H7 (cell line): ENCODE measurements around the gene KRT36. TPM values are rescaled to one million over a fixed set of nuclear protein-coding genes. Genes with fewer than 3 reads are reported as not detected.
A peak's percentile ranks its signal among the peaks of the same experiment; 100 is the strongest.

Source experiments
- DNase-seq: peaks from one replicate; pipeline ENCODE4 v3.0.0; 2012
- H3K27me3 ChIP-seq: 2 replicates; pipeline ENCODE4 v1.6.0; 2011; ENCODE audit warnings: mild to moderate bottlenecking, low read length; ENCODE audit not compliant: control insufficient read depth, insufficient read depth
- H3K36me3 ChIP-seq: replicated peaks from 2 replicates; pipeline ENCODE4 v1.5.1; 2011; ENCODE audit warnings: low read length; ENCODE audit not compliant: control insufficient read depth, insufficient read depth
- H3K4me3 ChIP-seq: 2 replicates; pipeline ENCODE4 v1.5.1; 2011; ENCODE audit warnings: low read depth, mild to moderate bottlenecking, control low read depth, low read length, moderate library complexity; ENCODE audit not compliant: insufficient read depth
- total RNA-seq: library from RNA; depleted of rRNA; stranded (reverse); fragments of >200 nt; shearing (Covaris generic); gene quantifications from 2 replicates; pipeline ENCODE4 v1.2.3, GENCODE V29; 2014

The KRT36 gene
- total RNA-seq, 1 experiment from 2014 or later = not detected

- no peak for DNase-seq
- Histone ChIP-seq H3K27me3 (peaks cover 14% of the 10 kb centered on the region; the same call in 1 of the 2 replicates), H3K4me3 (no peak overlapping the region), H3K36me3 (peaks cover 5% of the 10 kb centered on the region)
These were observed 39.2 kb upstream of the KRT36 start for GRCh38 chr17:41528959-41529353.

GRCh38 chr17:41527063-41528023 lies 37.6 kb upstream of the KRT36 start:
- peak; percentile 88 for DNase-seq
- Histone ChIP-seq H3K27me3 (peaks cover 14% of the 10 kb centered on the region; the same call in 1 of the 2 replicates), H3K36me3 (peaks cover 5% of the 10 kb centered on the region), H3K4me3 (peak overlapping the region; percentile 79)

DNA sequence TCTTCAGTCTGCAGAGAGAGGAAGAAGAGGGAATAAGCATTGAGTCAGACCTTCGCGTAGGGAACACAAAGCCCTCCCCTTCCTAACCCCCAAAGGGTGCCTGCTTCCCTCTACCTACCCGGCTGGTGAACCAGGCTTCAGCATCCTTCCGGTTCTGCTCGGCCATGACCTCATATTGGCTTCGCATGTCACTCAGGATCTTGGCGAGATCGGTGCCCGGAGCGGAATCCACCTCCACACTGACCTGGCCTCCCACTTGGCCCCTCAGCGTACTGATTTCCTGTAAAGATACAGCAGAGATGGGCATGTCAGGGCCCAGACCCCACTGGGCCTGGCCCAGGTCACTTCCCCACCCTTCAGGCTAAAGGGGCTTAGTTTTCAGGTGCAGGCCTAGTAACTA lies 34.6 kb upstream of the KRT36 start:
- Histone ChIP-seq H3K27me3 (peaks cover 12% of the 10 kb centered on the region; the same call in 1 of the 2 replicates), H3K36me3 (peaks cover 5% of the 10 kb centered on the region), H3K4me3 (no peak overlapping the region)
- DNase-seq = no peak

- Histone ChIP-seq H3K4me3 (no peak overlapping the region), H3K36me3 (peaks cover 5% of the 10 kb centered on the region), H3K27me3 (peaks cover 12% of the 10 kb centered on the region; the same call in 1 of the 2 replicates)
- no peak for DNase-seq
These were observed 34.1 kb upstream of the KRT36 start for GRCh38 chr17:41523787-41524186.

GRCh38 chr17:41523225-41523593 lies 33.5 kb upstream of the KRT36 start:
- peaks cover 5% of the 10 kb centered on the region for H3K36me3 ChIP-seq
- peaks cover 12% of the 10 kb centered on the region; the same call in 1 of the 2 replicates for H3K27me3 ChIP-seq
- no peak for DNase-seq
- H3K4me3 ChIP-seq = no peak overlapping the region

DNA sequence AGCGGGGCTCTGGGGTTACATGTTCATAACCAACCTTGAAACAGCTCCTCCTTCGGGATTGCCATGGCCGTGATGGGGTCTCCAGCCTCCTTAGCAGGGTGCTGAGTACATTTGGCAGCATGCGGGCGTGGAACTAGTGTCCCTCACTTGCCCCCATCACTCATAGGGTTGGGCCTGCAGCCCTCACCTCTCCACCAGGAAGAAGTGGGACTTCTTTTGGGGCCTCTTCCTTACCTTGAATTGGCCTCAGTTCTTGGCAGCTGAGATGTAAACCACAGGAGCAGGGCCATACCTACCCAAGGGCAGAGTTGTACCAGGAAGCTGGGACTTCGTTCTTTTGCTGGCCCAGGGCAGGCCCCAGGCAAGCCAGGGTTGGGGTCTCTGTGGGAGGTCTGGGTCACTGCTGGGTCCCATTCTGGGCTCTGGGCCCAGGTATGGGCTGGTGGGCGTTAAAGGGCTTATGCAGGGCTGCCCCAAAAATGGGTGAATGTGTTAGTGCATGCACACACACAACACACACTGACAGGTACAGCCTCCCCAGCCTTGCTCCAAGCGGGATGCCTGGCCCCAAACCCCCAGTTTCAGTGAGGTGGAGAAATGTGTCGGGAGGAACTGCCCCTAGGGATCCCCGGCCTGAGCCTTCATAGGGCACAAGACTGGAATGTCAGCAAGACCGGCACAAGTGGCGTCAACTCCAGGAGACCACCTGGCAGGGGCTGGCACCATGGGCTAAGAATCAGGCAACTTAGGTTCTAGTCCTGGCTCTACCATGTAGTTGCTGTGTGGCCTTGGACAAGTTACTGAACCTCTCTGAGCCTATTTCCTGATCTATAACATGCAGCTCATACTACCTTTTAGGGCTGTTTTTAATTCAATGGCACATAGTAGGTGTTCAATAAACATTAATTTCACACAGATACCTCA lies 32.9 kb upstream of the KRT36 start:
- peaks cover 7% of the 10 kb centered on the region; the same call in 1 of the 2 replicates for H3K27me3 ChIP-seq
- DNase-seq = peak; percentile 69
- no peak overlapping the region for H3K4me3 ChIP-seq
- H3K36me3 ChIP-seq = peaks cover 5% of the 10 kb centered on the region

DNA sequence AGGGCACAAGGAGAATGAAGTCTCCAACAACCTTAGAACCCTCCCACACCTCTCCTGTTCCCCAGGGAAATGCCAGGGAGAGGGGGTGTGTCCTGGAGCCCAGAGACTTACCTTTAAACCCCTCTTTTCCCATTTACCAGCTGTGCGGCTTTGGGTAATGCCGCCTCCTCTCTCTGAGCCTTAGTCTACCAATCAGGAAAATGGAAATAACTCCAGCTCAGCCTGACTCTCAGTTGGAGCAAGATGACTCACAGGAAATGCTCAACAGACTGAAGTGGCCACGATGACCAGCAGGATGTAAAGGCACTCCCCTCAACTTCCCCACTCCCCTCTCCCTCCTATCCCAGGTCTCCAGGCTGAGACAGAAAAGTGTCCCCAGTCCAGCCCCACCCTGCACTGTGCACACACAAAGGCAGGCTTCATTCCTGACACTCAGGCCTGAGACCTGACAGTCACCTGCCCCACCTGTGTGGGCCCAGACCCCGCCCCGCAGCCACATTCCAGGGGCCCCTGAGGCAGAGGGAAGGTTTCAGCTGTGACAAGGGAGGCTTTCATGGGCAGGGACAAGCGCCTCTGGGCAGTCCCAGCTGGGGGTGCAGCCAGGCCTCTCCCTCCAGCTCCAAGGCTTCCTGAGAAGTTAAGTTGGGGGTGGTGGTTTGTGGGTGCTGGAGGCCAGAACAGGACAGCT lies 32.0 kb upstream of the KRT36 start:
- peak; percentile 83 for DNase-seq

DNA sequence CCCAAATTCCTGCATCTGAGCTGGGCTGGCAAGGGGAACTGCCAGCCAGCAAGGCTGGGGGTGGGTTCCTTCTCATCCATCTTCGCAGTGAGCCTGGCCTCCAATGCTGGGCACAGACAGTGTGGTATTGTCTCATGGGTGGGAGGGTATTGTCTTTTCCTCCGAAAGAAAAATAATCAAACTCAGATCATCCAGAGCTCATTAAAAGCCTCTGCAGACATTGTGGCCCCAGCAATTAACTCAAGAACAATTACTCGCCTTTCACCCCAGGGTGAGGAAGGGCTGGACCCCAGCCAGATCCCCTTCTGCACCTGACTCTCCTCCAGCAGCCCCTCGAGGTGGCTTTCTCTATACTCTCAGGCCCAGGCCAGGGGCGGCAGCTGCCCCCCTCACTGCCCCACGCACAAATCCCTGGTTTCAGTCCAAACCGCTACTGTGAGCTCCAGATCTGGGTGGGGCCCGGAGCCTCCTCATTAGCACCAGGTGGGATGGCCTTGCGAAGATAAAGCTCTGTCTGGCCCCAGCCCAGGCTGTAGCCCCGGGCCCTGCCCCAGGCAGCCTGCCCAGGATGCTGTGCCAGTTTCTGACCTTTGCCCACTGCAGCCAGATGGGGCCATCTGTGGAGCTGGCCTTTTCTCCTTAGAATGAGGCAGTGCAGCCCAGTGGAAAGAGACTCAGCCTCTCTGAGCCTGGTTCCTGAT lies 31.3 kb upstream of the KRT36 start:
- DNase-seq = peak; percentile 62
- Histone ChIP-seq H3K27me3 (no peaks in the 10 kb centered on the region), H3K36me3 (peaks cover 5% of the 10 kb centered on the region), H3K4me3 (no peak overlapping the region)

More for the DNA sequence above, 32.0 kb upstream of the KRT36 start:
- H3K36me3 ChIP-seq = peaks cover 5% of the 10 kb centered on the region
- H3K27me3 ChIP-seq = no peaks in the 10 kb centered on the region; the same call in 1 of the 2 replicates
- no peak overlapping the region for H3K4me3 ChIP-seq

DNA sequence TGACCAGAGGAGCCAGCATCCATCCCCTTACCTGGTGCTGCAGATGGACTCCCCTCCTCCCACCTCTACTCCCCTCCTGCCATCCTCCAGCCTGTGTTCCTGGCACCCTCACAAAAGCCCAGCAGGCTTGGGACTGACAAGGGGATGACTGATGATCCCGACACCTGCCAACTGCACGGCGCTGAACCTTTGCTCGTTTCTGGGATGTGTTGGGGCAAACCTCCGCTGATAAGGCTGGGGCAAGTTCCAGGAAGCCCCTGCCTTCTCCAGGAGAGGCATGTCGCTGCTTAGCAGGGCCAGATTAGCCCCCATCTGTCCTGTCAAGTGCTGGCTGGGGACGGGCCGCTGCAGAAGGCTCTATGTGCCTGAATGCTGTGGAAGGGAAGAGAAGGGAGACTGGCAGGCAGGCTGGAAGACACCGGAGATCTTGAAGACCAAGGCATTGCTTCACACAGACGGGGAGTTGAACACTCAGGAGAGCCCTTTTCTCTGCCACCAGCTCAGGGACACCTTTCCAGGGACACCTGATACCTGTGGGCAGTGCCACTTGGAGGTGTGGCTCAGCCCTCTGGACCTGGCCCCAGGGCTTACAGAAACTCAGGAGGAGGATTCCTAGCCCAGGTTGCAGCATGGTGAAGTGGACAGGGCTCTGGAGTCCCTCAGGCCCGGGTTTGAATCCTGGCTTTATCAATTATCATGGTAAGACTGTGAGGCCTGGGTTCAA lies 30.0 kb upstream of the KRT36 start:
- Histone ChIP-seq H3K27me3 (no peaks in the 10 kb centered on the region), H3K4me3 (no peak overlapping the region), H3K36me3 (peaks cover 3% of the 10 kb centered on the region)
- no peak for DNase-seq

DNA sequence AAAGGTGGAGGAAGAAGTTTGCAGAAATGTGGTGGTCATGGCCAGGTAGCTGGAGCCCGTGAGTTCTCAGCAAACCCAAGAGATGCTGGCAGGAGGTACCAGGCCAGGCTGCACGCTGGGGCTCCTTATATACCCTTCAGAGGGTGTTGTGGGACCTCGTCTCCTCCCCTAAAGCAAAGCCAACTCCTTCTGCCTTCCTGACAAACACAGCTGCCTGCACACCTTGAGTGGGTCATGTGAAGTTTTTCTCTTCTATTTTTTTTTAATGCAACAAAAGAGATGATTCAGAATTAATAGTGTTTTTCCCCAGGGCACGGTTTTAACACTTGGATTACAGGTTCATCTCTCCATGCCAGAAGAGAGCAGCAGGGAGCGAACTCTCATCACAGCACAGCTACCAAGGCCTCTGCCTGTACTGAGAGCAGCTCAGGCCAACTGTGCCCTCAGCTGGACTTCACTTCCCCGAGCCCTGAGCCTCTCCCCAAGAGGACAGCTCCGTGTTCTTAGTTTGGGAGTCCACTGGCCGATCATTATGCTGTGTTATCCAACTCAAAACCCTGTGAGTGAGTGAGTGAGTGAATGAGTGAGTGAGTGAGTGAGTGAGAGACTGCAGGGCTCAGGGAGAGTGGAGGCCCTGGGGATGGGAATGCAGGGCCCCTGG lies 29.2 kb upstream of the KRT36 start, which contains the start of gene KRT15:
KRT15 (minus strand) TSS at position 102 of the 661 bp plus-strand sequence; CDS start at position 39, 63 bp downstream.
- no peak for DNase-seq
- no peaks in the 10 kb centered on the region for H3K27me3 ChIP-seq
- H3K36me3 ChIP-seq = no peaks in the 10 kb centered on the region; the same call in 1 of the 2 replicates
- H3K4me3 ChIP-seq = no peak within 1 kb of the TSS

DNA sequence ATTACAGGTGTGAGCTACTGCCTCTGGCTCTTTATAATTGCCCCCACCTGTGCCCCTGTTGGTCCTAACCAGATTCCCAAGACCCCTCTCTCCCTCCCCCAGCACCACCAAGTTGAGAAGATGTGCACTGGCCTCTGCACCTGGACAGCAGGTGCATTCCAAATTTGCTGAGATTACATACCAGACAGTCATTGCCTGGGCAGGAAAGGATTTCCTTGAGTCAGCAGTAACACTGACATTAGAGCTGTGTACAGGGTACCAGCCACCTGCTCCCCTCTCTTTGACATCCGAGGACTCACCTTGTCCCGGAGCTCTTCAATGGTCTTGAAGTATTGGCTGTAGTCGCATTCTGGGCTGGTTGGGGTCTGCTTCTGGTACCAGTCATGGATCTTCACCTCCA lies 28.3 kb upstream of the KRT36 start:
- DNase-seq = no peak
- no peaks in the 10 kb centered on the region for H3K36me3 ChIP-seq
- no peak overlapping the region for H3K4me3 ChIP-seq
- no peaks in the 10 kb centered on the region for H3K27me3 ChIP-seq

DNA sequence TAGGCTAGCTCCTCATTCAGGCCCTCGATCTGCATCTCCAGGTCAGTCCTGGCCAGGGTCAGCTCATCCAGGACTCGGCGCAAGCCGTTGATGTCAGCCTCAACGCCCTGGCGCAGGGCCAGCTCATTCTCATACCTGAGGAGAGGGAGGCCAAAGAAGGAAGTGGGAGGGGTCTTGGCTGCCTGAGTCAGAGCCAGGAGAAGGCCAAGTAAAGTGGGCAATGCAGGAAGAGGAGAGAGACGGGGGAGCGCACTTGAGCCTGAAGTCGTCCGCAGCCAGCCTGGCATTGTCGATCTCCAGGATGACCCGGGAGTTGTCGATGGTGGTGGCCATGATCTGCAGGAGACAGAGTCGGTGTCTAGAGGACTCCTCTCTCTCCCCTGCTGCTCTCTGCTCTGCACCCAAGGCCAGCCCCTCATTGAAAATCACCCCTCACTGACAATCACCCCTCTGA lies 27.1 kb upstream of the KRT36 start:
- H3K27me3 ChIP-seq = no peaks in the 10 kb centered on the region

More for the DNA sequence above, 27.1 kb upstream of the KRT36 start:
- Histone ChIP-seq H3K36me3 (no peaks in the 10 kb centered on the region), H3K4me3 (no peak overlapping the region)
- no peak for DNase-seq
